CD14-positive monocyte (primary cell): Measurements from ENCODE around the gene ARV1. TPM values are rescaled to one million over a fixed set of nuclear protein-coding genes. Genes with fewer than 3 reads are reported as not detected.

Experiments used
- DNase-seq, 3 donors: peaks; one replicate each; pipeline ENCODE4 v3.0.0-alpha.2; 2011 to 2022
- H2AFZ ChIP-seq: 2 replicates; pipeline ENCODE4 v1.6.0; 2012; ENCODE audit warnings: mild to moderate bottlenecking, low read depth, low read length, inconsistent platforms; ENCODE audit not compliant: insufficient read depth, poor library complexity, severe bottlenecking
- H3K27ac ChIP-seq, 2 donors: 1 replicate in 1 of 2; 2 replicates in 1 of 2; pipeline ENCODE4 v1.5.1; 2012 to 2013; ENCODE audit warnings: low read length in 2 of 2, control low read depth in 1 of 2, inconsistent platforms in 1 of 2, low read depth in 1 of 2, mild to moderate bottlenecking in 1 of 2
- H3K27me3 ChIP-seq, 2 donors: one replicate each; pipeline versions ENCODE4 v1.6.0 to v1.6.1; 2011 to 2013; ENCODE audit warnings: low read length in 2 of 2; ENCODE audit not compliant: control insufficient read depth in 2 of 2, insufficient read depth in 2 of 2
- H3K36me3 ChIP-seq, 2 donors: replicated peaks in 1 of 2; 1 replicate in 1 of 2; 2 replicates in 1 of 2; pipeline versions ENCODE4 v1.5.1 to v1.6.1; 2012 to 2013; ENCODE audit warnings: low read length in 2 of 2, control low read depth in 1 of 2, inconsistent platforms in 1 of 2, mild to moderate bottlenecking in 1 of 2; ENCODE audit not compliant: insufficient read depth in 2 of 2, control insufficient read depth in 1 of 2
- H3K4me1 ChIP-seq, 2 donors: 1 replicate in 1 of 2; 2 replicates in 1 of 2; pipeline versions ENCODE4 v1.5.1 to v1.6.1; 2012 to 2013; ENCODE audit warnings: low read length in 2 of 2, control low read depth in 1 of 2, inconsistent platforms in 1 of 2, mild to moderate bottlenecking in 1 of 2, moderate library complexity in 1 of 2; ENCODE audit not compliant: insufficient read depth in 2 of 2, control insufficient read depth in 1 of 2
- H3K4me2 ChIP-seq: replicated peaks from 2 replicates; pipeline ENCODE3; 2012; ENCODE audit warnings: low read length, moderate library complexity, mild to moderate bottlenecking; ENCODE audit not compliant: poor library complexity, severe bottlenecking; ENCODE audit errors: extremely low read depth
- H3K4me3 ChIP-seq, 3 experiments: fragments of 200-600 bp in 1 of 3; sonication (generic) in 1 of 3; replicated peaks in 1 of 3; 1 replicate in 2 of 3; 2 replicates in 1 of 3; pipeline ENCODE4 v1.5.1; 2011 to 2013; ENCODE audit warnings: low read length in 3 of 3, mild to moderate bottlenecking in 3 of 3, control low read depth in 2 of 3, low read depth in 2 of 3, inconsistent platforms in 1 of 3, moderate library complexity in 1 of 3
- H3K79me2 ChIP-seq: 2 replicates; pipeline ENCODE4 v1.6.0; 2012; ENCODE audit warnings: mild to moderate bottlenecking, control low read depth, inconsistent platforms, low read length, moderate library complexity; ENCODE audit not compliant: insufficient read depth
- H3K9ac ChIP-seq: 2 replicates; pipeline ENCODE4 v1.6.0; 2017; ENCODE audit warnings: low read length, mild to moderate bottlenecking; ENCODE audit not compliant: insufficient read depth, poor library complexity, severe bottlenecking
- H3K9me3 ChIP-seq, 2 donors: replicated peaks in 1 of 2; 1 replicate in 1 of 2; 2 replicates in 1 of 2; pipeline versions ENCODE4 v1.5.1 to v1.6.1; 2012 to 2013; ENCODE audit warnings: low read length in 2 of 2, control low read depth in 1 of 2; ENCODE audit not compliant: control insufficient read depth in 1 of 2, insufficient read depth in 1 of 2
- H4K20me1 ChIP-seq: 2 replicates; pipeline ENCODE4 v1.6.0; 2012; ENCODE audit warnings: mild to moderate bottlenecking, low read length, control low read depth, moderate library complexity; ENCODE audit not compliant: insufficient read depth
- H3K27ac Mint-ChIP-seq, 7 donors: one replicate each; pipeline ENCODE4 v1.8.0; 2020; ENCODE audit warnings: mild to moderate bottlenecking in 7 of 7, mixed read lengths in 7 of 7, moderate library complexity in 6 of 7, inconsistent platforms in 2 of 7
- H3K27me3 Mint-ChIP-seq, 3 donors: one replicate each; pipeline ENCODE4 v1.8.0; 2021 to 2022; ENCODE audit warnings: low read depth in 3 of 3, mild to moderate bottlenecking in 3 of 3, mixed read lengths in 3 of 3, moderate library complexity in 3 of 3, inconsistent platforms in 1 of 3
- H3K36me3 Mint-ChIP-seq, 2 donors: one replicate each; pipeline ENCODE4 v1.8.0; 2020; ENCODE audit warnings: mixed read lengths in 2 of 2, inconsistent platforms in 1 of 2, mild to moderate bottlenecking in 1 of 2
- H3K4me1 Mint-ChIP-seq: one replicate; pipeline ENCODE4 v1.8.0; 2020; ENCODE audit warnings: mild to moderate bottlenecking, mixed read lengths
- H3K4me3 Mint-ChIP-seq, 2 donors: one replicate each; pipeline ENCODE4 v1.8.0; 2020; ENCODE audit warnings: mild to moderate bottlenecking in 2 of 2, mixed read lengths in 2 of 2, moderate library complexity in 1 of 2
- H3K9me3 Mint-ChIP-seq, 7 donors: one replicate each; pipeline ENCODE4 v1.8.0; 2020 to 2022; ENCODE audit warnings: mixed read lengths in 7 of 7, mild to moderate bottlenecking in 6 of 7, moderate library complexity in 6 of 7, inconsistent platforms in 2 of 7
- CTCF ChIP-seq: fragments of 200-600 bp; IDR thresholded peaks from one replicate; pipeline ENCODE4 v1.8.0; 2022; ENCODE audit warnings: antibody characterized with exemption, mild to moderate bottlenecking
- WGBS: methylation state at CpG from one replicate; pipeline ENCODE4 v1.1.5; 2013; ENCODE audit warnings: missing lambda C conversion rate; ENCODE audit not compliant: insufficient coverage; 5-methylcytosine and 5-hydroxymethylcytosine counted together
- intact Hi-C, 2 donors: fragments of 100-400 bp; cut with micrococcal nuclease; formaldehyde crosslinking; loops; one replicate each; pipeline versions ENCODE4 v1.15.0 to v1.15.1; 2023
- polyA plus RNA-seq, 3 donors: library from polyadenylated mRNA; depleted of rRNA in 1 of 3; unstranded in 2 of 3; stranded (reverse) in 1 of 3; fragments of 300-500 nt in 2 of 3; fragments of >200 nt in 1 of 3; fragmentation: Illumina TruSeq in 2 of 3; gene quantifications; 1 replicate in 2 of 3; 2 replicates in 1 of 3; pipeline ENCODE4 v1.2.3, GENCODE V29; 2012 to 2021

Gene ARV1
- polyA plus RNA-seq, 3 donors, result 7.7 to 19.2 (median 15.0) TPM

- Histone ChIP-seq H3K4me3 (no peak overlapping the region), H3K4me1 (peaks cover 18 to 25% of the 10 kb centered on the region in 2 donors), H3K79me2 (no peaks in the 10 kb centered on the region), H3K27me3 (peaks cover 0 to 2% of the 10 kb centered on the region in 2 donors), H3K9ac (no peak overlapping the region), H3K4me2 (no peak overlapping the region), H3K36me3 (no peaks in the 10 kb centered on the region), H3K27ac (no peak overlapping the region), H3K9me3 (peaks cover 11 to 13% of the 10 kb centered on the region in 2 donors), H4K20me1 (no peaks in the 10 kb centered on the region), H2AFZ (no peak overlapping the region)
- Mint-ChIP-seq H3K9me3 (peaks cover 11 to 27% (median 19%) of the 10 kb centered on the region in 7 donors), H3K27ac (peak overlapping the region in 2 of 7 donors; percentile 75 to 89), H3K36me3 (peaks cover 0 to 2% of the 10 kb centered on the region in 2 donors), H3K4me1 (peaks cover 24% of the 10 kb centered on the region), H3K4me3 (no peak overlapping the region), H3K27me3 (peaks cover 8 to 20% (median 10%) of the 10 kb centered on the region in 3 donors)
- peak; percentile 44 to 70 (median 69) for DNase-seq
- TF ChIP-seq CTCF, result no peak
- intact Hi-C loops, result loop anchor here in 1 of 2 donors (10.0 kb wide), 1 partner anchor 75 kb away; the partner anchor contains the start of genes ARV1 and TTC13
- WGBS, result no CpG with 5 or more reads among the region's 10 CpGs
Measured at GRCh38 chr1:231049121-231049979, 70.5 kb downstream of the ARV1 start.

Other genes with a start within 250 kb of the ARV1 start
- gene CAPN9, start 231.7 kb upstream of the ARV1 start, polyA plus RNA-seq, result not detected
- 1 to 10 TPM; 1.3 to 2.7 (median 1.6) TPM for gene C1orf198, start 110.6 kb upstream of the ARV1 start, polyA plus RNA-seq
- gene TTC13, start 233 bp upstream of the ARV1 start, polyA plus RNA-seq, result 10 to 100 TPM in 2 of 3 donors, 1 to 10 TPM in 1; 9.2 to 24.4 (median 10.8) TPM
- 10 to 100 TPM in 1 of 3 donors, 1 to 10 TPM in 2; 2.0 to 11.7 (median 4.4) TPM for gene FAM89A, start 61.2 kb downstream of the ARV1 start, polyA plus RNA-seq
- not detected for gene TRIM67, start 183.0 kb downstream of the ARV1 start, polyA plus RNA-seq